Stimulated activated CD4-positive, alpha-beta T cell treated with anti-CD3 and anti-CD28 coated beads, Interleukin-15, amount 100 ng/mL, for 48 hours (primary cell): ENCODE results near the gene SLC39A1.
A peak's percentile ranks its signal among the peaks of the same experiment; 100 is the strongest.
"Not testable (repeated sequence)": the region's sequence is repeated elsewhere in the genome, so short reads cannot be mapped to it uniquely, and the experiment has no call there.

Experiments
- DNase-seq, 2 donors: peaks; one replicate each; pipeline ENCODE4 v3.0.0-alpha.2; 2020; ENCODE audit warnings: low read depth in 2 of 2

The SLC39A1 gene

GRCh38 chr1:153929426-153929825 is 33.9 kb downstream of the SLC39A1 start:
- DNase-seq, result no peak

GRCh38 chr1:153928791-153929341 is 34.5 kb downstream of the SLC39A1 start:
- DNase-seq, result no peak

DNA sequence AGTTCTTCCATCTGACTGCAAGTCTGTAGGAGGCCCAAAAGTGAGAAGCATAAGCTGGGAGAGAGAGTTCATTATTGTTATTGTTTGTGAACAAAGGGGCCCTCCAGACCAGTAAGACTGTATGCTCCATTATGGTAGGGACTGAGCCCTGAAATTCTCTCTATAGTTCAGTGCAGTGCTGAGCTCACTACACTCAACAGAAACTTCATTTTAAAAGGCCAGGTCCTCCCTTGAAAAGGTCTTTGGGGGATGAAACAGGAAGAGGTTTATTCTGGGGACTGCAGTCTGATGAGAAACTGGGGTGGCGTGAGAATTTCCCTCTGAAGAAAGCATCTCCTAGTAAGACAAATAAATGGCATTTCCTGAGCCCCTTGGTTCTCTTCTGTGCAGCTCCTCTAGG is 35.1 kb downstream of the SLC39A1 start:
- DNase-seq, result no peak

- DNase-seq, result no peak
Observed at GRCh38 chr1:153926405-153926804, 36.9 kb downstream of the SLC39A1 start.

DNA sequence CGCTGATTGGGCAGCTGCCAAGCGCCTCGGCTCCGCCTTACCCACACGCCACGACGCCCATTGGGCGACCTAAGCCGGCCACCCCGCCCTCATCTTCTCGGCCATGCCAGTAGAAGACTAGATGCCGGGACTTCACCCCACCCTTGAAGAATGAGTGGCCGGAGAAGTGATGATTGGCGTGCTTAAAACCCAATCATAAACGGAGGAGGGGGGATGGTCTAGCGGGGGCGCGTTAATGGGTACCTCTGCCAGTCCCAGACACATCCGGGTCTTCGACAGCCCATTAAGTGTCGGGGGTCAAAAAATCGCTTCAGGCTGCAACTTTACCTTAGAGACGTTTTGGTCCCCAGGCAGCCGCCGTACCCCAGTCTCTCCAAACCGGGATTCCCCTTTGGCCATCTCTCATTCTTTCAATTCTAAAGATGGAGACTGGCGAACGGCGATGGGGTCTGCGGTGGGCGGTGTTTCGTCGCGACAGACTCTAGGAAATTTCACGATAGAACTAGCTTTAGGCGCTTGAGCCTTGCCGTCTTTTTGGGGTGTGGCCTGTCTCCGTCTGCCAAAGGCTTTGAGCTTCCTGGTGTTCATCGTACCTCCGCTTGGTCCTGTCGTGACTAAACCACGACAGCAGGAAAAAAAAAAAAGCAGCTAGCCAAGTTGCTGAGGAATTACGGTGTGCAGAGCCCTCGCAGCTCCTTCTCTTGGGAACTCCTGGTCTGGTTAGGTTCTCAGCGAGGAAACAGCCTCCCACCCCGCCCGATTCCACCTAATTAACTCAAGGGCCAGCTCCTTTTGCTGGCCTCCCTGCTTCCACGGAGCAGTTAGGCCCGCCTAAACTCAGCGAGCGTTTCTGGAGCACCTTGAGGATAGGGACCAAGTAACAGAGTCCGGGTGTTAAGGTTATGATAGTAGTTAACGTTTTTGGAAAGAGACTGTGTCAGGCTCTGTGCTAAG is 40.1 kb downstream of the SLC39A1 start, which contains the start of gene GATAD2B:
TSS of gene GATAD2B (minus strand) at position 1 of the 954 bp plus-strand sequence. CDS start 94,625 bp downstream, outside the sequence.
- peak; percentile 98 to 99 for DNase-seq

DNA sequence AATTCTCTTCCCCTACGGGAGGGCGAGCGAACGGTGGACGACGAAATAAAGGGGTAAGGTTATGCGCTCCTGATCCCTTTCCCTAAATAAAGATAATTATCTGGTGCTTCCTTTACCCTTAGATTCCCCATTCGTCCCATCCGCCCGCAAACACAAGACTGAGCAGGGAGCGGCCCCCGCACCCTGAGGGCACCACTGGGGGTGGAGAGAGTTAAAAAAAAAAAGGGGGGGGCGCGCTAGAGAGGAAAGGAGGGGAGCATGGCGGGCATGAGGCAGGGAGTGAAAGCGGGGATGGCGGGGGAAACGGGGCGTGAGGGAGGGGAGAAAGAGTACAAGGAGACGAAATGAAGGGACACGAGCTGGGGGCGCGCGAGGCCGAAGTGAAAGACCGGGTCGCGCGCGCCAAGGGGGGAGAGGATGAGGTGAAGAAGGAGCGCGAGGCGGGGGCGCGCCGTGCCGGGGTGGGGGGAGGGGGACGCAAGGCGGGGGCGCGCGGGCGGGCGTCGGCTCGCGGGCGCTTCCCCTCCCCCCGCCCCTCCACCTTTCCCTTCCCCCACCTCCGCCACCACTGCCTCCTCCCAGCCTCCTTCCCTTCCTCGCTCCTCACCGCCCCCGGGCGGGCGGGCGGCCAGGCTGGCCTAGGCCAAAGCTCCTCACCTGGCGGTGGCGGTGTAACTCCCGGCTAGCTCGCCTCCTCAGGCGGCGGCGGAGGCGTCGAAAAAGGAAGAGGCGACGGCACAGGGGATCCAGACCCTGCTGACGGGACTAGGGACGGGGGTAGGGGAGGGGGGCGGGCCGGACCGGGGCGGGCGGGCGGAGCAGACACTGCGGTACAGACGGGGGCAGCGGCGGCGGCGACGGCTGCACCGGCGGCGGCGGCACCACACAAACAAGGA is 41.0 kb downstream of the SLC39A1 start:
- peak in 1 of 2 donors; percentile 66 for DNase-seq

DNA sequence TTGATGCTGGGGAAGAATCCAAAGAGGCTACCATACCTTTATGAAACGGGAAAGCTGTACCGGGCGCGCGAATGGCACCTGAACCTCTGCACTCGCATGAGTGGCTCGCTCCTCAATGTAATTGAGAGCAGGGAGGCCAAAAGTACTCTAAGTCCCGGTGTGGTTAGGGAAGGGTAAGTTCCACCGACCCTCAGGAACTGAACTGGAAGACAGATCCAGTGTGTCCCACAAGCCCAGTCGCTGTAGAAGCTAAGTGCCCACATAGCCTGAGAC is 41.6 kb downstream of the SLC39A1 start:
- DNase-seq, result no peak

DNA sequence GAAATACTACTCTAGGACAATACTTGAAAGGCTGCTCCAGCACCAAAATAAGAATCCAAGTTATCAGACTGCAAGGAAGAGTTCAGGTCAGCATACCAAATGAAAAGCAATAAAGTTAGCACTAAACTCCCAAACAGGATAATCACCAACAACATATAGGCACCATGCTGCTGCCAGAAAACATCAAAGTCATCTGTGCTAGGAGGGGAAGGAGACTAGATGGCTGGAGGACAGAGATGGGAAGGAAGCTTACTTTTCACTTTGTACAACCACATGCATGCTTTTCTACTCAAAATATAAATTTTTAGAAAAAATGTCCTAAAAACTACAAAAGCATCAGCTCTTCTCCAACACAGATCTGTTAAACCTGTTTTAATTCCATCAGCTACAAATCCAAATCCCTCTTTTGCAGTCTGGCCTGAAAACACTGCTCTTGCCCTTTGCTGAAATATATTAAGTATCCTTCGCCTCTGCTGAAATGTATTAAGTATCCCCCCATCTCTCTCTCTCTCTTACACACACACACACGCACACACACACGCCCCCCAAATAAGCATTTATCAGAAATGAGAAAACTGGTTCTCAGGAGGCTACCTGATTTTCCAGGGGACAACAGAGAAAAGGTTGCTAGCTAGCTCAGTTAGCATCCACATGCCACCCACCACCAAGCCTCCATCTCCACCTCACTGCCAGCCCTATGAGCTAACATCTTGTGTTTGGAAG is 42.1 kb downstream of the SLC39A1 start:
- DNase-seq, result peak in 1 of 2 donors; percentile 3

- no peak for DNase-seq
Observed at GRCh38 chr1:153919876-153920852, 43.2 kb downstream of the SLC39A1 start.

GRCh38 chr1:153916297-153916696 is 47.0 kb downstream of the SLC39A1 start:
- no peak for DNase-seq

- no peak for DNase-seq
Observed at GRCh38 chr1:153912349-153912748, 51.0 kb downstream of the SLC39A1 start.

GRCh38 chr1:153910560-153910959 is 52.8 kb downstream of the SLC39A1 start:
- not testable (repeated sequence) for DNase-seq
